Measurements from ENCODE around the gene PSMC3.

PSMC3 gene

DNA sequence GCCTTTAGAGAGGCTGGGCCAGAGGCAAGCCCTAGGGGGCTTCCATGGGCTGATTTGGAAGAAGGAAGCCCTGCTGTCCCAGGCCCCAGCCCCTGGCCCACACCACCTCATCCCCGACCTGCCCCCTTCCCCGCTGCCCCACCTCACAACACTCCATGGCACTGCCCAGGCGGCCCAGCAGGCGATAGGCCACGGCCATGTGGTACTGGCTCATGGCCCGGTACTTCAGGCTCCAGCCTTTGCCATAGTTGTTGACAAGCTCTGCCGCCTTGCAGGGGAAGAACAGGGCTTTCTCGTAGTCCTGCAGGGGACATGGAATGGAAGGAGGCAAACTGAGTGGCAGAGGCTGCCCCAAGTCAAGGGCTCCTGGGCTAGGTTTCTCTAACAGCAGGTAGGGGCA, 16.3 kb upstream of the PSMC3 start:
- no peak for DNase-seq

DNA sequence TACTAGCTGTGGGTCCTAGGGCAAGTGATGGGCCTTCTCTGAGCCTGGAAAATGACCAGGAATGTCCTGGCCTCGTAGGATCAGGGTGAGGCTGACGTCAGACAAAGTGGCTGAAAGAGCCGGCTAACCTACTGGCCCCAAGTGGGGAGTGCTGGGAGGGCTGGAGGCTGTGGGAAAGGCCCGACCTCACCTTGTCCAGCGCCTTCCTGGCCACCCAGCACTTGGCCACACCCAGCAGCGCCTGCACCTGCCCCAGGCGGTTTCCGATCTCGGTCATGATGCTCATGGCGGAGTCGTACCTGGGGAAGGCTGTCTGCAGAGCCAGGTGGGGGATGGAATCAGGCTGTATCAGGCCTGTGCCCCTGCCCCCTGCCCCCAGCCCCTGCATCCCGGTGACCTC, 15.2 kb upstream of the PSMC3 start:
- no peak for DNase-seq

DNA sequence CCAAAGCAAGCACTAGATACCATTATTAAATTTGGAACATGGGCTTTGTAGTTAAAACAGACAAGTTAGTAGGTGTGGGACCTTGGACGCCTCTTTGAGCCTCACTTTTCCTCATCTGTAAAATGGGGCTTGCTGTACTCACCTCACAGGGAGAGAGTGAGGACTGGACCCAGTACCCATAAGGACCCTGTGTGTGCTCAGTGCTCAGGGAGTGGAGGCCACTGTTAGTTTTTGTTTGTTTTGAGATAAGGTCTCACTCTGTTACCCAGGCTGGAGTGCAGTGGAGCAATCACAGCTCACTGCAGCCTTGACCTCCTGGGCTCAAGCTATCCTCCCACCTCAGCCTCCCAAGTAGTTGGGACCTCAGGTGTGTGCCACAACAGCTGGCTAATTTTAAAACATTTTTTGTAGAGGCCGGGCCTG, 13.8 kb upstream of the PSMC3 start:
- DNase-seq: no peak

DNA sequence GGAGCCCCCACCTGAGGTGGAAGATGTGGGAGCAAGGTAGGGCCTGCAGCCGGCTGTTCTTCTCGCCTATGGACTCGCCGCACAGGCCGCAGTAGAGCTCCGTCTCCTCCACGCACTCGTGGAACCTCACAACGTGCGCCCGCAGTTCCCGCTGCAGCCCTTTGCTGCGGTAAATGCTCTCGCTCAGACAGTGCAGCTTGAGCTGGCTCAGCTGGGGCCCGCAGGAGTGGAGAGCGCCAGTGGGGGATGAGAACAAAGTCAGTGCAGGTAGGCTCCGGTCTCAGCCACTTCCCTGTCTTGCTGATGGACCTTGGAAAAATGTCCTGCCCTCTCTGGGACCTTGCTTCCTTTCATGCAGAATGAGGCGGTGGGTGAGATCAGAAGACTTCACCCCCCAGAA, 12.5 kb upstream of the PSMC3 start:
- DNase-seq: no peak

GRCh38 chr11:47437746-47438418, 11.6 kb upstream of the PSMC3 start:
- DNase-seq: no peak

- no peak for DNase-seq
These were observed 11.0 kb upstream of the PSMC3 start for GRCh38 chr11:47437218-47437745.

- DNase-seq: no peak
These were observed 10.5 kb upstream of the PSMC3 start for GRCh38 chr11:47436726-47437125.

DNA sequence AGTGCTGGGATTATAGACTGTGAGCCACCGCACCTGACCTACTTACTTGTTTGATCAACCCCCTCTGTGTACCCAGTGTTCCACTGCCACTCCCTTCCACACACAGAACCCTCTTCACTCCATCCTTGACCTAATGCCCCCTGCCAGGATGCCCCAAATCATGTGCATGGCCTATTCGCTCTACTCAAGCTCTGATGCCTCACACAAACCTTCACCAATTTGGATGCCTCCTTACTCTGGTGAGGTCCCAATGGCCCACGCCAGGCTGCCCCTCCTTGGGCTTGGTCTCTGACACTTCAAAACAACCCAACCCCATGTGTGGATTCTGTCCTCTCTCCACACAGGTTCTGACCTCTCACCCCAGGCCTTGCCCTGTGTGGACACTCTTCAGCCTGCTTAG, 9.4 kb upstream of the PSMC3 start:
- no peak for DNase-seq

DNA sequence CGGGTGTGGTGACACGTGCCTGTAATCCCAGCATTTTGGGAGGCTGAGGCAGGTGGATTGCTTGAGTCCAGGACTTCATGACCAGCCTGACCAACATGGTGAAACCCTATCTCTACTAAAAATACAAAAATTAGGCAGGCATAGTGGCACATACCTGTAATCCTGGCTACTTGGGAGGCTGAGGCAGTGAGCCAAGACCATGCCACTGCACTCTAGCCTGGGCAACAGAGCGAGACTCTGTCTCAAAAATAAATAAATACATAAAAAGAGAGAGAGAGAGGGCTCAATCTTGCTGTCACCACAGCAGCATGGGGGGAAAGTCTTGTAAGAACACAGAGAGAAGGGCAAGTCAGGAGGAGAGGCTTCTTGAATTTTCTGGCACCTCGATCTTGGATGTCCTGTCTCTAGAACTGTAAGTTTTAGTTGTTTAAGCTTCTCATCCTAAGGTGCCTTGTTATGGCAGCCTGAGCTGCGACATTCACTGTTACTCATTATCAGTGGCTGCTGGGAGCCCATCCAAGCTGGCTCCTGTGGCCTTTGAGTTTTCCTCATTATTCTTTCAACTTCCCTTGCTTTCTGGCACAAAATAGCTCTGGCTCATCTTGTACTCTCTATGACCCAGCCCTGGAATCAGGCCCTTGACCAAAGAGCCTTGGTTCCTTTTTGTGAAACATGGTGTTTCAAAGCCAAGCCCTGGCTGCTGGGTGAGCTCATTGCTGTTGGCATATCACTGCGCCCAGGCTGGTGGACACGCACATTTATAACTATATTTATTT, 8.0 kb upstream of the PSMC3 start:
- no peak for DNase-seq

- DNase-seq: no peak
These were observed 6.9 kb upstream of the PSMC3 start for GRCh38 chr11:47433157-47433556.

GRCh38 chr11:47431356-47432083, 5.3 kb upstream of the PSMC3 start:
- DNase-seq: no peak

DNA sequence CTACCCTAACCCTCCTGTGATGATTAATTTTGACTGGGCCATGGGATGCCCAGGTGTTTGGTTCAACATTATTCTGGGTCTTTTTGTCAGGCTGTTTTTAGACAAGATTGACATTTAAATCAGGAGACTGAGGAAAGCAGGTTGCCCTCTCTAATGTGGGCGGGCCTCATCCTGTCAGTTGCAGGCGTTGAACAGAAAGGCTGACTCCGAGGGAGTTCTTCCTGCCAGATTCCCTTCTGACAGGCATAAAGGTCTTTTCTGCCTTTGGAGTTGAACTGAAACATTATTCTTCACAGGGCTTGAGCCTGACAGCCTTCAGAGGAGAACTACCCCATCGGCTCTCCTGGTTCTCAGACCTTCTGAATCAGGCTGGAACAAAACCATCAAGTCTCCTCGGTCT, 4.3 kb upstream of the PSMC3 start:
- no peak for DNase-seq

DNA sequence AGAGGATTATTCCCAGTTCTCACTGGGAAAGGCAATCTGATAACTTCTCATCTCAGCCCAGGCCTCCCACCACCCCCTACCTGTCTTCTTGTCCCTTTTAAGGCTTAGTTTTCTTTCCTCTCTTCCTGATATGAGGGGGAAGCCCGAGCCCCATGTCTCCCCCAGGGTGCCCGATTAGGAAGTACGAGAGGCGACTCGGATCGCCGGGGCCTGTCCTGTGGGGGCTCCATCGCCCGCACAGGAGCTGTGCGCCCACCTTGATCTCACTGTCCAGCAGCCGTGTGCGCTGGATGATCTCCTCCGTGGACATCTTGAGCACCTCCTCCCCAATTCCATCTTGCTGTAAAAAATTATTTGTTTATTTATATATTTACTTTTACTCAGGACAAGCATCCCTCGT, 628 bp downstream of the PSMC3 start:
- no peak for DNase-seq

- DNase-seq: no peak
These were observed 7.6 kb downstream of the PSMC3 start for GRCh38 chr11:47418454-47419259.

- DNase-seq: no peak
These were observed 8.5 kb downstream of the PSMC3 start for GRCh38 chr11:47417712-47418111.

- peak in 1 of 2 experiments; percentile 32 for DNase-seq
These were observed 10.2 kb downstream of the PSMC3 start for GRCh38 chr11:47415949-47416472.

- no peak for DNase-seq
These were observed 11.0 kb downstream of the PSMC3 start for GRCh38 chr11:47415091-47415854.

GRCh38 chr11:47414685-47415070, 11.6 kb downstream of the PSMC3 start:
- no peak for DNase-seq

- DNase-seq: no peak
These were observed 12.1 kb downstream of the PSMC3 start for GRCh38 chr11:47413908-47414684.

GRCh38 chr11:47413351-47413750, 12.9 kb downstream of the PSMC3 start:
- DNase-seq: no peak
